HepG2 (cell line): ENCODE results near the gene SH2B2. TPM values are rescaled to one million over a fixed set of nuclear protein-coding genes. Genes with fewer than 3 reads are reported as not detected.

ENCODE experiments used
- ATAC-seq: fragments of 200-7000 bp; cut with Tn5 transposase; 3 replicates; pipeline ENCODE4 v1.9.1; 2020; ENCODE audit warnings: mild to moderate bottlenecking, moderate library complexity
- BruUV-seq: library from RNA; stranded (reverse); fragments of 400-500 nt; replicated peaks from 2 replicates; lab custom pipeline; 2021; lab: Mats Ljungman, UMichigan
- CTCF ChIA-PET: fragments of 300-600 bp; formaldehyde crosslinking; extraction: SDS; loops from one replicate; lab custom pipeline; 2021; ENCODE audit warnings: low total read pairs, inconsistent platforms, low intra/inter-chr PET ratio; lab: Yijun Ruan, JAX
- POLR2A ChIA-PET: fragments of 350-600 bp; sonication (Branson Sonifier 250); formaldehyde crosslinking; loops from one replicate; lab custom pipeline; 2020; ENCODE audit warnings: antibody characterized with exemption, inconsistent platforms; lab: Yijun Ruan, JAX
- DNase-seq: peaks from one replicate; pipeline ENCODE4 v3.0.0-alpha.2; 2015; ENCODE audit warnings: low spot score
- FAIRE-seq: peaks from 3 replicates; lab custom pipeline; 2011; peaks lifted over from hg19 to GRCh38; lab: Jason Lieb, UNC
- H2AFZ ChIP-seq: one replicate; pipeline ENCODE4 v1.6.1; 2011; ENCODE audit warnings: low read length, inconsistent platforms
- H3K27ac ChIP-seq: fragments of 300-600 bp; 3 replicates; pipeline ENCODE4 v1.8.0; 2011; ENCODE audit warnings: mixed run types, mild to moderate bottlenecking, mixed read lengths, low read length, inconsistent platforms; ENCODE audit not compliant: insufficient read depth; ENCODE audit errors: extremely low read length
- H3K27me3 ChIP-seq, 2 experiments: fragments of 200-600 bp in 1 of 2; 2 replicates in 1 of 2; 3 replicates in 1 of 2; pipeline versions ENCODE4 v1.6.0 to v1.8.0; 2011; ENCODE audit warnings: low read length in 2 of 2, mild to moderate bottlenecking in 2 of 2, moderate library complexity in 2 of 2, inconsistent platforms in 1 of 2; ENCODE audit not compliant: insufficient read depth in 2 of 2, control insufficient read depth in 1 of 2
- H3K36me3 ChIP-seq, 2 experiments: fragments of 200-600 bp in 1 of 2; replicated peaks in 1 of 2; 2 replicates in 1 of 2; 3 replicates in 1 of 2; pipeline versions ENCODE4 v1.5.1 to v1.8.0; 2011; ENCODE audit warnings: low read length in 2 of 2, inconsistent platforms in 1 of 2; ENCODE audit not compliant: insufficient read depth in 2 of 2, control insufficient read depth in 1 of 2
- H3K4me1 ChIP-seq: 2 replicates; pipeline ENCODE4 v1.5.1; 2012; ENCODE audit warnings: low read length, inconsistent platforms; ENCODE audit not compliant: insufficient read depth
- H3K4me2 ChIP-seq: 2 replicates; pipeline ENCODE4 v1.6.0; 2011; ENCODE audit warnings: low read depth, low read length, inconsistent platforms
- H3K4me3 ChIP-seq, 3 experiments: fragments of 200-600 bp in 1 of 3; sonication (generic), shearing (Covaris generic) in 1 of 3; replicated peaks in 1 of 3; 2 replicates each; pipeline ENCODE4 v1.5.1; 2011 to 2016; ENCODE audit warnings: low read length in 3 of 3, inconsistent platforms in 2 of 3, low read depth in 2 of 3, mild to moderate bottlenecking in 2 of 3, control low read depth in 1 of 3, mixed read lengths in 1 of 3; ENCODE audit not compliant: insufficient read depth in 1 of 3
- H3K79me2 ChIP-seq: one replicate; pipeline ENCODE4 v1.6.1; 2011; ENCODE audit warnings: low read length, inconsistent platforms; ENCODE audit not compliant: insufficient read depth
- H3K9ac ChIP-seq: 2 replicates; pipeline ENCODE4 v1.6.0; 2011; ENCODE audit warnings: mild to moderate bottlenecking, low read depth, low read length, inconsistent platforms; ENCODE audit not compliant: insufficient read depth
- H3K9me3 ChIP-seq: 2 replicates; pipeline ENCODE4 v1.5.1; 2012; ENCODE audit warnings: mild to moderate bottlenecking, low read length
- H4K20me1 ChIP-seq: 2 replicates; pipeline ENCODE4 v1.6.0; 2011; ENCODE audit warnings: inconsistent platforms, mild to moderate bottlenecking, low read length, moderate library complexity; ENCODE audit not compliant: insufficient read depth
- CEBPZ ChIP-seq: IDR thresholded peaks from 2 replicates; pipeline ENCODE4 v1.6.1; 2012; ENCODE audit warnings: low read length, improper control_type of control experiment
- EEA1 ChIP-seq: sonication (generic); formaldehyde crosslinking; IDR thresholded peaks from 2 replicates; pipeline ENCODE4 v1.5.1; 2020; ENCODE audit warnings: mild to moderate bottlenecking, missing genetic modification reagents, borderline replicate concordance
- HMGA1 ChIP-seq: sonication (generic); formaldehyde crosslinking; conservative IDR thresholded peaks from 2 replicates; pipeline ENCODE4 v1.4.0; 2020; ENCODE audit warnings: missing genetic modification reagents
- IKZF5 ChIP-seq: IDR thresholded peaks from 2 replicates; pipeline ENCODE4 v1.6.1; 2018; ENCODE audit warnings: missing genetic modification reagents, mild to moderate bottlenecking, missing compliant biosample characterization
- MAX ChIP-seq: IDR thresholded peaks from 2 replicates; pipeline ENCODE4 v1.6.1; 2012; ENCODE audit warnings: inconsistent platforms
- MYC ChIP-seq: sonication (generic); formaldehyde crosslinking; IDR thresholded peaks from 2 replicates; pipeline ENCODE4 v1.9.0; 2021; ENCODE audit warnings: missing genetic modification reagents, borderline replicate concordance
- ONECUT2 ChIP-seq: sonication (generic); formaldehyde crosslinking; IDR thresholded peaks from 2 replicates; pipeline ENCODE4 v1.4.0; 2020; ENCODE audit warnings: missing genetic modification reagents
- PHF8 ChIP-seq: sonication (generic); formaldehyde crosslinking; IDR thresholded peaks from 2 replicates; pipeline ENCODE4 v1.5.0; 2020; ENCODE audit warnings: missing genetic modification reagents
- PRDM15 ChIP-seq: sonication (generic); formaldehyde crosslinking; IDR thresholded peaks from 2 replicates; pipeline ENCODE4 v1.4.0; 2020; ENCODE audit warnings: missing genetic modification reagents
- SNAPC5 ChIP-seq: sonication (generic); formaldehyde crosslinking; IDR thresholded peaks from 2 replicates; pipeline ENCODE4 v1.8.1; 2023; ENCODE audit warnings: mild to moderate bottlenecking, missing genetic modification reagents, borderline replicate concordance
- THAP11 ChIP-seq: IDR thresholded peaks from 2 replicates; pipeline ENCODE4 v1.6.1; 2016; ENCODE audit warnings: missing biosample characterization, missing genetic modification reagents
- YY1 ChIP-seq: IDR thresholded peaks from 2 replicates; pipeline ENCODE4 v1.6.1; 2011; ENCODE audit warnings: low read length, low read depth, moderate library complexity, mild to moderate bottlenecking; ENCODE audit not compliant: insufficient read depth, insufficient replicate concordance
- ZNF350 ChIP-seq: sonication (generic); formaldehyde crosslinking; IDR thresholded peaks from 2 replicates; pipeline ENCODE4 v1.4.0; 2020; ENCODE audit warnings: mild to moderate bottlenecking, low read depth, missing genetic modification reagents, borderline replicate concordance
- WGBS: methylation state at CpG from one replicate; pipeline ENCODE4 v1.1.6; 2017; ENCODE audit warnings: low lambda C conversion rate; 5-methylcytosine and 5-hydroxymethylcytosine counted together
- in situ Hi-C: cut with HindIII; loops from 2 replicates; pipeline ENCODE4 v1.10.0; 2017; ENCODE audit warnings: low pct_unique_long_range_greater_than_20kb; ENCODE audit not compliant: extremely low pct_ligation_motif_present
- intact Hi-C: fragments of 100-400 bp; cut with micrococcal nuclease; formaldehyde crosslinking; loops from one replicate; pipeline ENCODE4 v1.10.0; 2022; ENCODE audit not compliant: unreplicated experiment
- polyA plus RNA-seq, 8 experiments: library from polyadenylated mRNA; depleted of rRNA in 3 of 8; stranded (reverse) in 7 of 8; unstranded in 1 of 8; fragments of >200 nt; fragmentation: Illumina TruSeq in 4 of 8; extraction: Trizol in 4 of 8; gene quantifications; 2 replicates each; pipeline versions ENCODE4 v1.2.1 to v1.2.3, GENCODE V29; 2011 to 2016; ENCODE audit warnings: low read depth in 4 of 8, missing spikeins in 1 of 8, mixed read lengths in 1 of 8; ENCODE audit not compliant: insufficient read depth in 1 of 8
- total RNA-seq, 5 experiments: library from RNA; depleted of rRNA; stranded (reverse); fragments of >200 nt; fragmentation: Illumina TruSeq; extraction: Trizol; gene quantifications; 2 replicates each; pipeline ENCODE4 v1.2.3, GENCODE V29; 2016; ENCODE audit warnings: low read depth in 1 of 5

Gene SH2B2
- total and polyA plus RNA-seq, 2 of the 13 experiments (the other 11 are each of a cell fraction or from before 2014, with no cell fraction given) = 0.46 to 1.3 TPM

DNA sequence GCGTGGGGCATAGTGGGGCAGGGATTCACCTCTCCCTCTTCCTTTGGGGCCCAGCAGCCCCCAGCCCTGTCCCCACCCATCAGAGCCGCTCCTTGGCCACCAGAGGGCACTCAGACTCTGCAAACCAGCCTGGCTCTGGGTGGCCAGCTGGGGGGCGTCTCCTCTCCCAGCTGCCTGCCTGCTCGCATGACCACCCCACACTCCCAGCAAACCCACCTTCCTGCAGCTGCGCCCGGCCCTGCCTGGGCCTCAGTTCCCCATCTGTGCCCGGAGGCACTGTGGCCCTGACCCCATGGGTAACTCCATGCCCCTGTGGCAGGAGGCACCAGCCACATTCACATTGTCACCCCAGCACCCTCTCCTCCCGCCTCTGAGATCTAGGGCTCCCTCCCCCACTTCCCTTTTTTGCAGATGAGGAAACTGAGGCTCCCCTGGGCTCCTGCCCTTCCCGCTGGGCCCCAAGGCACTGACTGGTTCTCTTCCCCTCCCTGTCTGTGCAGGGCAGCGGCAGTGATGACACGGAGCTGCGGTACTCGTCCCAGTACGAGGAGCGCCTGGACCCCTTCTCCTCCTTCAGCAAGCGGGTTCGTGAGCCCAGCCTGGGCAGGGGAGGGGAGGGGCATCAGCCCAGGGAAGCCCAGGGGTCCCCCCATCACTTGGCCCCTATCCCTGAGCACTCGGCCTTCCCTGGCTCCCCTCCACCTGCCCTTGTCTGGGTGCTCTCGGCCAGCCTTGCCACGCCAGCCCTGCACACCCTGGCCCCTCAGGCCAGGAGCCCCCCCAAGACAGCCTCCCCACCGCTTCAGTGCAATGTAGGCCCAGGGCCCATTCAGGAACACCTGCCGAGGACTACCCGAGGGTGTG, 6.9 kb upstream of the SH2B2 start:
- no peaks in the 10 kb centered on the region for H3K9me3 ChIP-seq
- WGBS = 56% methylated on average over 14 of the region's 23 CpGs
- no peak overlapping the region for H3K27ac ChIP-seq
- no TSS peak for BruUV-seq
- DNase-seq = peak; percentile 65
- no peak overlapping the region for H3K9ac ChIP-seq
- peak; percentile 92 for ATAC-seq
- FAIRE-seq = no peak
- H3K4me1 ChIP-seq = peaks cover 11% of the 10 kb centered on the region
- no peaks in the 10 kb centered on the region for H3K79me2 ChIP-seq
- H3K27me3 ChIP-seq = no peaks in the 10 kb centered on the region
- no peaks in the 10 kb centered on the region for H3K36me3 ChIP-seq
- no peaks in the 10 kb centered on the region for H4K20me1 ChIP-seq
- no peak overlapping the region for H2AFZ ChIP-seq
- in situ Hi-C loops (no loop called here), intact Hi-C loops (loop anchor here (2.0 kb wide), 1 partner anchor 111 kb away; no protein-coding TSS in a partner anchor)
- ChIA-PET CTCF (interaction anchor here (3.3 kb wide), 1 partner anchor 111 kb away, joined by 51 read pairs; no protein-coding TSS in a partner anchor), POLR2A (no interaction called here)
- 0 out of 2 replicates have a peak overlapping the region, but pooled peaks have one; percentile 13 for H3K4me2 ChIP-seq
- no peak overlapping the region; a peak in 1 of 6 replicates for H3K4me3 ChIP-seq
- TF ChIP-seq EEA1 (CRISPR knock-in tag) (0 out of 2 replicates have a peak, but pooled peaks have one; percentile 37), IKZF5 (peak; percentile 39; the same call in 1 of the 2 replicates), THAP11 (CRISPR knock-in tag) (0 out of 2 replicates have a peak, but pooled peaks have one; percentile 19), ONECUT2 (CRISPR knock-in tag) (no peak), MAX (0 out of 2 replicates have a peak, but pooled peaks have one; percentile 18), SNAPC5 (CRISPR knock-in tag) (no peak), CEBPZ (no peak), ZNF350 (CRISPR knock-in tag) (0 out of 2 replicates have a peak, but pooled peaks have one; percentile 25), PRDM15 (CRISPR knock-in tag) (no peak), YY1 (peak; percentile 24), HMGA1 (CRISPR knock-in tag) (no peak), PHF8 (no peak), MYC (CRISPR knock-in tag) (peak; percentile 29; the same call in 1 of the 2 replicates)
